HPDE6-E6E7 (cell line): ENCODE measurements around the gene KLC4.
"Not testable (repeated sequence)": the region's sequence is repeated elsewhere in the genome, so short reads cannot be mapped to it uniquely, and the experiment has no call there.

ENCODE experiments used
- DNase-seq: peaks from one replicate; pipeline ENCODE4 v3.0.0; 2011; ENCODE audit warnings: missing footprints; ENCODE audit errors: extremely low spot score

Gene KLC4

GRCh38 chr6:43070028-43070632 lies 10.7 kb downstream of the KLC4 start:
- DNase-seq: no peak

- DNase-seq: no peak
These were observed 15.6 kb downstream of the KLC4 start for GRCh38 chr6:43074847-43075669.

GRCh38 chr6:43075670-43076463 lies 16.4 kb downstream of the KLC4 start, which contains the start of gene PTK7:
TSS of gene PTK7 (plus strand) at chr6:43076314. CDS start at chr6:43076489, 175 bp downstream.
- DNase-seq: no peak

GRCh38 chr6:43076464-43077332 lies 17.3 kb downstream of the KLC4 start:
- no peak for DNase-seq

GRCh38 chr6:43077333-43077809 lies 17.9 kb downstream of the KLC4 start:
- DNase-seq: no peak

GRCh38 chr6:43077981-43078511 lies 18.6 kb downstream of the KLC4 start:
- DNase-seq: no peak

GRCh38 chr6:43078691-43079090 lies 19.3 kb downstream of the KLC4 start:
- DNase-seq: no peak

- no peak for DNase-seq
These were observed 21.6 kb downstream of the KLC4 start for GRCh38 chr6:43081043-43081442.

GRCh38 chr6:43081922-43082321 lies 22.5 kb downstream of the KLC4 start:
- DNase-seq: not testable (repeated sequence)

GRCh38 chr6:43082806-43083655 lies 23.6 kb downstream of the KLC4 start:
- DNase-seq: no peak

- DNase-seq: no peak
These were observed 26.7 kb downstream of the KLC4 start for GRCh38 chr6:43086022-43086658.

- DNase-seq: peak; percentile 90
These were observed 29.2 kb downstream of the KLC4 start for GRCh38 chr6:43088654-43089056.

GRCh38 chr6:43089467-43089866 lies 30.0 kb downstream of the KLC4 start:
- DNase-seq: no peak

GRCh38 chr6:43089874-43090558 lies 30.6 kb downstream of the KLC4 start:
- DNase-seq: no peak

- no peak for DNase-seq
These were observed 31.1 kb downstream of the KLC4 start for GRCh38 chr6:43090559-43090956.

GRCh38 chr6:43091020-43091419 lies 31.6 kb downstream of the KLC4 start:
- DNase-seq: no peak

GRCh38 chr6:43091436-43091991 lies 32.1 kb downstream of the KLC4 start:
- DNase-seq: no peak

GRCh38 chr6:43092635-43093034 lies 33.2 kb downstream of the KLC4 start:
- DNase-seq: no peak
